Uterus (tissue), 2 donors: Measurements from ENCODE around the gene RPS3A.

Experiments used
- POLR2A ChIP-seq, 2 donors: fragments of 450-650 bp; IDR thresholded peaks; one replicate each; pipeline ENCODE4 v1.6.1; 2016; ENCODE audit warnings: antibody characterized with exemption in 2 of 2, mild to moderate bottlenecking in 1 of 2, moderate library complexity in 1 of 2
- TF ChIP-seq, protein P1 (sequence below), 4 experiments: fragments of 200-600 bp in 2 of 4; fragments of 450-650 bp in 2 of 4; sonication (generic) in 2 of 4; IDR thresholded peaks; one replicate each; pipeline ENCODE4 v1.5.1; 2016 to 2019; ENCODE audit warnings: antibody characterized with exemption in 4 of 4, mild to moderate bottlenecking in 2 of 4, moderate library complexity in 1 of 4

DNA sequence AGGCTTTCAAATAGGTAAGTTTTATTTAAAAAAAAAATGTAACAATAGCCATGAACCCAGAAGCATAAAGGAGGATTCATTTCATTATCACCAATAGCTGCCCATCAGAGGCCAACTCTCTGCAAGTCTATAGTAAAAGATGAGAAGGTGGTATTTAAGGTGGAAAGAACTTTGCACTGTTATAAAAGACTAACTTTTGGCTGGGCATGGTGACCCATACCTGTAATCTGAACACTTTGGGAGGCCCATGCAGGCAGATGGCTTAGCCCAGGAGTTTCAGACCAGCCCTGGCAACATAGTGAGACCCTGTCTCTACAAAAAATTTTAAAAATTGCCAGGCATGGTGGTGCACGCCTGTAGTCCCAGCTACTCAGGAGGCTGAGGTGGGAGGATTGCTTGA lies 43.3 kb downstream of the RPS3A start:
- TF ChIP-seq, protein P1, sequence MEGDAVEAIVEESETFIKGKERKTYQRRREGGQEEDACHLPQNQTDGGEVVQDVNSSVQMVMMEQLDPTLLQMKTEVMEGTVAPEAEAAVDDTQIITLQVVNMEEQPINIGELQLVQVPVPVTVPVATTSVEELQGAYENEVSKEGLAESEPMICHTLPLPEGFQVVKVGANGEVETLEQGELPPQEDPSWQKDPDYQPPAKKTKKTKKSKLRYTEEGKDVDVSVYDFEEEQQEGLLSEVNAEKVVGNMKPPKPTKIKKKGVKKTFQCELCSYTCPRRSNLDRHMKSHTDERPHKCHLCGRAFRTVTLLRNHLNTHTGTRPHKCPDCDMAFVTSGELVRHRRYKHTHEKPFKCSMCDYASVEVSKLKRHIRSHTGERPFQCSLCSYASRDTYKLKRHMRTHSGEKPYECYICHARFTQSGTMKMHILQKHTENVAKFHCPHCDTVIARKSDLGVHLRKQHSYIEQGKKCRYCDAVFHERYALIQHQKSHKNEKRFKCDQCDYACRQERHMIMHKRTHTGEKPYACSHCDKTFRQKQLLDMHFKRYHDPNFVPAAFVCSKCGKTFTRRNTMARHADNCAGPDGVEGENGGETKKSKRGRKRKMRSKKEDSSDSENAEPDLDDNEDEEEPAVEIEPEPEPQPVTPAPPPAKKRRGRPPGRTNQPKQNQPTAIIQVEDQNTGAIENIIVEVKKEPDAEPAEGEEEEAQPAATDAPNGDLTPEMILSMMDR (IDR thresholded peaks at IDR 0.05), result no peak
- no peak for TF ChIP-seq POLR2A (IDR thresholded peaks at IDR 0.05)
